DLD1 (cell line): Measurements from ENCODE around the gene TENM3.

Source experiments
- in situ Hi-C: cut with HindIII; loops from 2 replicates; pipeline ENCODE4 v1.10.0; 2017; ENCODE audit warnings: low sequenced_read_pairs

TENM3 gene

GRCh38 chr4:182649698-182650477 is 406.7 kb downstream of the TENM3 start:
- in situ Hi-C loops: no loop called here

GRCh38 chr4:182653596-182653995 is 410.4 kb downstream of the TENM3 start:
- in situ Hi-C loops: no loop called here

GRCh38 chr4:182655340-182655739 is 412.1 kb downstream of the TENM3 start:
- in situ Hi-C loops: no loop called here

- in situ Hi-C loops: no loop called here
Observed at GRCh38 chr4:182662551-182662950, 419.3 kb downstream of the TENM3 start.

- in situ Hi-C loops: no loop called here
Observed at GRCh38 chr4:182671231-182671630, 428.0 kb downstream of the TENM3 start.

GRCh38 chr4:182671749-182672148 is 428.5 kb downstream of the TENM3 start:
- in situ Hi-C loops: no loop called here

- in situ Hi-C loops: no loop called here
Observed at GRCh38 chr4:182678590-182678989, 435.4 kb downstream of the TENM3 start.

GRCh38 chr4:182679533-182679932 is 436.3 kb downstream of the TENM3 start:
- in situ Hi-C loops: no loop called here

GRCh38 chr4:182680234-182680653 is 437.0 kb downstream of the TENM3 start:
- in situ Hi-C loops: no loop called here

GRCh38 chr4:182683661-182684060 is 440.5 kb downstream of the TENM3 start:
- in situ Hi-C loops: no loop called here

- in situ Hi-C loops: no loop called here
Observed at GRCh38 chr4:182684796-182685195, 441.6 kb downstream of the TENM3 start.

GRCh38 chr4:182688081-182688480 is 444.9 kb downstream of the TENM3 start:
- in situ Hi-C loops: no loop called here

GRCh38 chr4:182694551-182694950 is 451.3 kb downstream of the TENM3 start:
- in situ Hi-C loops: no loop called here

GRCh38 chr4:182695009-182695408 is 451.8 kb downstream of the TENM3 start:
- in situ Hi-C loops: loop anchor here (5.0 kb wide), 1 partner anchor 47 kb away; no protein-coding TSS in a partner anchor

- in situ Hi-C loops: loop anchor here (5.0 kb wide), 1 partner anchor 46 kb away; no protein-coding TSS in a partner anchor
Observed at GRCh38 chr4:182695842-182696241, 452.6 kb downstream of the TENM3 start.

- in situ Hi-C loops: loop anchor here (5.0 kb wide), 1 partner anchor 45 kb away; no protein-coding TSS in a partner anchor
Observed at GRCh38 chr4:182697094-182697493, 453.9 kb downstream of the TENM3 start.

GRCh38 chr4:182698212-182698611 is 455.0 kb downstream of the TENM3 start:
- in situ Hi-C loops: loop anchor here (5.0 kb wide), 1 partner anchor 44 kb away; no protein-coding TSS in a partner anchor

GRCh38 chr4:182699201-182699600 is 456.0 kb downstream of the TENM3 start:
- in situ Hi-C loops: loop anchor here (5.0 kb wide), 1 partner anchor 43 kb away; no protein-coding TSS in a partner anchor

- in situ Hi-C loops: loop anchor here (5.0 kb wide), 1 partner anchor 43 kb away; no protein-coding TSS in a partner anchor
Observed at GRCh38 chr4:182699795-182700194, 456.6 kb downstream of the TENM3 start.

GRCh38 chr4:182700362-182701160 is 457.4 kb downstream of the TENM3 start:
- in situ Hi-C loops: no loop called here

- in situ Hi-C loops: no loop called here
Observed at GRCh38 chr4:182704077-182704476, 460.9 kb downstream of the TENM3 start.

GRCh38 chr4:182704948-182705347 is 461.7 kb downstream of the TENM3 start:
- in situ Hi-C loops: no loop called here
